Tibial artery (tissue), 4 donors: Measurements from ENCODE around the gene LPP.

Experiments
- DNase-seq, 2 donors: peaks; one replicate each; pipeline ENCODE4 v3.0.0-alpha.2; 2019
- H3K27ac ChIP-seq, 2 donors: fragments of 200-600 bp; sonication (generic) in 1 of 2; 1 replicate in 1 of 2; 2 replicates in 1 of 2; pipeline ENCODE4 v1.5.1; 2018 to 2019; ENCODE audit warnings: mild to moderate bottlenecking in 1 of 2
- H3K27me3 ChIP-seq, 2 donors: fragments of 200-600 bp; sonication (generic) in 1 of 2; one replicate each; pipeline versions ENCODE4 v1.5.1 to v1.6.0; 2016 to 2019
- H3K36me3 ChIP-seq, 3 donors: fragments of 200-600 bp; sonication (generic) in 2 of 3; one replicate each; pipeline ENCODE4 v1.5.1; 2016 to 2019; ENCODE audit warnings: mild to moderate bottlenecking in 2 of 3
- H3K4me1 ChIP-seq, 4 donors: fragments of 200-600 bp; sonication (generic) in 2 of 4; 1 replicate in 3 of 4; 2 replicates in 1 of 4; pipeline ENCODE4 v1.5.1; 2016 to 2019
- H3K4me3 ChIP-seq, 2 donors: fragments of 200-600 bp; sonication (generic) in 1 of 2; 1 replicate in 1 of 2; 2 replicates in 1 of 2; pipeline ENCODE4 v1.5.1; 2018 to 2019; ENCODE audit warnings: mild to moderate bottlenecking in 2 of 2
- H3K9me3 ChIP-seq, 3 donors: fragments of 200-600 bp; sonication (generic) in 1 of 3; one replicate each; pipeline ENCODE4 v1.5.1; 2016 to 2019
- CTCF ChIP-seq, 2 experiments: fragments of 200-600 bp in 1 of 2; fragments of 450-650 bp in 1 of 2; IDR thresholded peaks; one replicate each; pipeline ENCODE4 v1.5.1; 2017 to 2019; ENCODE audit warnings: antibody characterized with exemption in 2 of 2, mild to moderate bottlenecking in 1 of 2, moderate library complexity in 1 of 2
- intact Hi-C: fragments of 100-400 bp; cut with DNase I; formaldehyde crosslinking; loops from one replicate; pipeline ENCODE4 v1.15.0; 2023; ENCODE audit warnings: low total_unique reads

LPP gene

GRCh38 chr3:188827103-188827502 lies 673.1 kb downstream of the LPP start:
- Histone ChIP-seq H3K9me3 (no peaks in the 10 kb centered on the region), H3K4me1 (peaks cover 0 to 88% (median 20%) of the 10 kb centered on the region in 4 donors), H3K36me3 (no peaks in the 10 kb centered on the region), H3K4me3 (no peak overlapping the region), H3K27me3 (no peaks in the 10 kb centered on the region), H3K27ac (no peak overlapping the region)
- DNase-seq = no peak
- no peak for TF ChIP-seq CTCF (IDR thresholded peaks at IDR 0.05)
- intact Hi-C loops = no loop called here

GRCh38 chr3:188827576-188827975 lies 673.6 kb downstream of the LPP start:
- intact Hi-C loops = no loop called here
- H3K4me3 ChIP-seq = no peak overlapping the region
- no peak for TF ChIP-seq CTCF (IDR thresholded peaks at IDR 0.05)
- DNase-seq = no peak
- no peaks in the 10 kb centered on the region for H3K9me3 ChIP-seq
- no peaks in the 10 kb centered on the region for H3K27me3 ChIP-seq
- peaks cover 0 to 88% (median 19%) of the 10 kb centered on the region in 4 donors for H3K4me1 ChIP-seq
- H3K36me3 ChIP-seq = no peaks in the 10 kb centered on the region
- H3K27ac ChIP-seq = no peak overlapping the region

GRCh38 chr3:188829130-188829529 lies 675.2 kb downstream of the LPP start:
- Histone ChIP-seq H3K9me3 (no peaks in the 10 kb centered on the region), H3K36me3 (no peaks in the 10 kb centered on the region), H3K4me1 (peaks cover 0 to 87% (median 21%) of the 10 kb centered on the region in 4 donors), H3K27ac (no peak overlapping the region), H3K27me3 (no peaks in the 10 kb centered on the region), H3K4me3 (no peak overlapping the region)
- TF ChIP-seq CTCF (IDR thresholded peaks at IDR 0.05) = no peak
- intact Hi-C loops = no loop called here
- no peak for DNase-seq

GRCh38 chr3:188829576-188829975 lies 675.6 kb downstream of the LPP start:
- Histone ChIP-seq H3K4me3 (no peak overlapping the region), H3K4me1 (peaks cover 0 to 86% (median 21%) of the 10 kb centered on the region in 4 donors), H3K27me3 (no peaks in the 10 kb centered on the region), H3K9me3 (no peaks in the 10 kb centered on the region), H3K27ac (no peak overlapping the region), H3K36me3 (no peaks in the 10 kb centered on the region)
- intact Hi-C loops = no loop called here
- no peak for DNase-seq
- TF ChIP-seq CTCF (IDR thresholded peaks at IDR 0.05) = no peak

GRCh38 chr3:188830893-188831292 lies 676.9 kb downstream of the LPP start:
- no peak overlapping the region for H3K27ac ChIP-seq
- H3K4me3 ChIP-seq = no peak overlapping the region
- peaks cover 0 to 73% (median 21%) of the 10 kb centered on the region in 4 donors for H3K4me1 ChIP-seq
- no peak for TF ChIP-seq CTCF (IDR thresholded peaks at IDR 0.05)
- H3K27me3 ChIP-seq = no peaks in the 10 kb centered on the region
- no peaks in the 10 kb centered on the region for H3K36me3 ChIP-seq
- no peaks in the 10 kb centered on the region for H3K9me3 ChIP-seq
- intact Hi-C loops = no loop called here
- no peak for DNase-seq

GRCh38 chr3:188832146-188832545 lies 678.2 kb downstream of the LPP start:
- no peaks in the 10 kb centered on the region for H3K9me3 ChIP-seq
- no peak for TF ChIP-seq CTCF (IDR thresholded peaks at IDR 0.05)
- peaks cover 0 to 67% (median 20%) of the 10 kb centered on the region in 4 donors for H3K4me1 ChIP-seq
- intact Hi-C loops = no loop called here
- no peaks in the 10 kb centered on the region for H3K36me3 ChIP-seq
- no peak for DNase-seq
- peak overlapping the region in 1 of 2 donors; percentile 28 for H3K27ac ChIP-seq
- H3K27me3 ChIP-seq = no peaks in the 10 kb centered on the region
- no peak overlapping the region for H3K4me3 ChIP-seq
